SHP77 (cell line): ENCODE results near the gene PPM1B.
"Not testable (repeated sequence)": the region's sequence is repeated elsewhere in the genome, so short reads cannot be mapped to it uniquely, and the experiment has no call there.

Experiments used
- DNase-seq, 2 experiments: peaks; one replicate each; lab custom pipeline; 2025; lab: John Stamatoyannopoulos, UW

The PPM1B gene

GRCh38 chr2:44200759-44201158, 32.1 kb downstream of the PPM1B start:
- no peak for DNase-seq

- DNase-seq, result no peak
Measured at GRCh38 chr2:44201648-44202165, 33.0 kb downstream of the PPM1B start.

- DNase-seq, result no peak
Measured at GRCh38 chr2:44203542-44203941, 34.9 kb downstream of the PPM1B start.

GRCh38 chr2:44205169-44205568, 36.5 kb downstream of the PPM1B start:
- DNase-seq, result no peak

- DNase-seq, result no peak
Measured at GRCh38 chr2:44207102-44207501, 38.4 kb downstream of the PPM1B start.

GRCh38 chr2:44207648-44208047, 39.0 kb downstream of the PPM1B start:
- not testable (repeated sequence) for DNase-seq

GRCh38 chr2:44210362-44210761, 41.7 kb downstream of the PPM1B start:
- DNase-seq, result no peak

GRCh38 chr2:44211183-44211582, 42.5 kb downstream of the PPM1B start:
- DNase-seq, result no peak

- DNase-seq, result no peak
Measured at GRCh38 chr2:44212302-44212701, 43.6 kb downstream of the PPM1B start.

GRCh38 chr2:44215827-44216226, 47.2 kb downstream of the PPM1B start:
- DNase-seq, result no peak

GRCh38 chr2:44218771-44219170, 50.1 kb downstream of the PPM1B start:
- DNase-seq, result no peak

GRCh38 chr2:44226753-44227152, 58.1 kb downstream of the PPM1B start:
- DNase-seq, result no peak

- no peak for DNase-seq
Measured at GRCh38 chr2:44230378-44230777, 61.7 kb downstream of the PPM1B start.

- DNase-seq, result no peak
Measured at GRCh38 chr2:44233450-44234128, 64.9 kb downstream of the PPM1B start.

- no peak for DNase-seq
Measured at GRCh38 chr2:44237221-44237620, 68.5 kb downstream of the PPM1B start.

- DNase-seq, result no peak
Measured at GRCh38 chr2:44242904-44243303, 74.2 kb downstream of the PPM1B start.

GRCh38 chr2:44244135-44244871, 75.6 kb downstream of the PPM1B start:
- peak; percentile 43 to 64 for DNase-seq

GRCh38 chr2:44245083-44245861, 76.6 kb downstream of the PPM1B start:
- no peak for DNase-seq

GRCh38 chr2:44246436-44246835, 77.8 kb downstream of the PPM1B start:
- DNase-seq, result no peak

- no peak for DNase-seq
Measured at GRCh38 chr2:44246840-44247369, 78.2 kb downstream of the PPM1B start.

- DNase-seq, result peak in 1 of 2 experiments; percentile 8
Measured at GRCh38 chr2:44247924-44248323, 79.2 kb downstream of the PPM1B start.

- not testable (repeated sequence) for DNase-seq
Measured at GRCh38 chr2:44249269-44249668, 80.6 kb downstream of the PPM1B start.
